ENCODE data around the gene STRN. TPM values are rescaled to one million over a fixed set of nuclear protein-coding genes. Genes with fewer than 3 reads are reported as not detected.

Gene STRN
- total RNA-seq, 1 donor from 2014 or later, result 24.7 TPM

DNA sequence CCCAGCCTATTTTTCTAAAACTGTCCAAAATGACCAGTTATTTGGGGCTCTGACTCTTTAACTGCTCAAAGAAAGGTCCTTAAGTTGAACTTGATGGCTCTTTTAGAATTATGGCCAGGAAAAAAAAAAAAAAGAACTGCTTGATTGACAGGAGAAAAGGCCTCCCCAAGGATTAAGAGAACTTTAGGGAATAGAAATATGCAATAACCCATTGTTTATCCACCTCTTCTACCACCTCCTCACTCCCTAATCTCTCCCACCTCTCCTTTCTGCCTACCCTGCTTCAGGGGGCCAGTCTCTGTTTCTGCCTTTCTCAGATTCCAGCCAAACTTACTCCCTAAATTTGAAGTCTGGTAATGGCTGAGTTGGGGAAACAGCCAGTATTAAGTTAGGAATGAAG, 5.7 kb upstream of the STRN start:
- Mint-ChIP-seq H3K36me3 (ENCODE audit: low read depth) (peaks cover under 1% of the 10 kb centered on the region), H3K27ac (no peak overlapping the region), H3K4me1 (peaks cover 11% of the 10 kb centered on the region), H3K27me3 (no peaks in the 10 kb centered on the region), H3K4me3 (no peak overlapping the region), H3K9me3 (no peaks in the 10 kb centered on the region)
- ATAC-seq (ENCODE audit: low read depth) (no peak), DNase-seq (no peak)
- intact Hi-C loops (cut with micrococcal nuclease), result no loop called here
- TF ChIP-seq, protein P1, sequence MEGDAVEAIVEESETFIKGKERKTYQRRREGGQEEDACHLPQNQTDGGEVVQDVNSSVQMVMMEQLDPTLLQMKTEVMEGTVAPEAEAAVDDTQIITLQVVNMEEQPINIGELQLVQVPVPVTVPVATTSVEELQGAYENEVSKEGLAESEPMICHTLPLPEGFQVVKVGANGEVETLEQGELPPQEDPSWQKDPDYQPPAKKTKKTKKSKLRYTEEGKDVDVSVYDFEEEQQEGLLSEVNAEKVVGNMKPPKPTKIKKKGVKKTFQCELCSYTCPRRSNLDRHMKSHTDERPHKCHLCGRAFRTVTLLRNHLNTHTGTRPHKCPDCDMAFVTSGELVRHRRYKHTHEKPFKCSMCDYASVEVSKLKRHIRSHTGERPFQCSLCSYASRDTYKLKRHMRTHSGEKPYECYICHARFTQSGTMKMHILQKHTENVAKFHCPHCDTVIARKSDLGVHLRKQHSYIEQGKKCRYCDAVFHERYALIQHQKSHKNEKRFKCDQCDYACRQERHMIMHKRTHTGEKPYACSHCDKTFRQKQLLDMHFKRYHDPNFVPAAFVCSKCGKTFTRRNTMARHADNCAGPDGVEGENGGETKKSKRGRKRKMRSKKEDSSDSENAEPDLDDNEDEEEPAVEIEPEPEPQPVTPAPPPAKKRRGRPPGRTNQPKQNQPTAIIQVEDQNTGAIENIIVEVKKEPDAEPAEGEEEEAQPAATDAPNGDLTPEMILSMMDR (IDR thresholded peaks at IDR 0.05), result no peak
- CTCF ChIA-PET, result no interaction called here
- POLR2A ChIA-PET, result no interaction called here

DNA sequence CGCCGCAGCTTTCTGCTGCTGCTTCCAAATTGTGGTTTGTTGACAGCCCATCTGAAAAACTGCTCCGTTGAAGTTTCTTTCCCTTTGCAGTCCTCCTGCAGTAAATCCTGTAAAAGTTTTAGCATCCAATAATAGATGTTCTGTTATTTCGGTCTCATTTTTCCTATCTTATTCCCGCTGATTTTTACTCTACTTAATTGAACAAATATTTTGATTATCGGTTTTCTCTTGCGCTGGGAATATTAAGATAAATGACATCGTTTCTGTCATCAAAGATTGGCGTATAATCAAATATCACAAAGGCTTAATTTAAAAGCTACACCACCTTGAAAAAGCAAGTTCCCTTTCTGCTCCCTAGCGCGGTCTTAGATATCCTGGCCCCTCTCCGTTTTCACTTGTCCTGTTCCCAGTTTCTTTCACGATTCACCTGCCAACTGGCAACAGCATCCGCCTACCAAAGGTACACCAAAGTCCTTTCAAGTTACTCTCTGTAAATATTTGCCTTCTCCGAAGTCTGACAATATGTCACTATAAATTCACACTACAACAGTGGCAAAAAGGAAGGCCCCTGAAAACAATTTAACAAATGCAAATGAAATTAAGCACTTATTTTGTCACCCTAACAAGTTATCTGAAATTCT, 1.0 kb upstream of the STRN start:
- ChIA-PET CTCF (no interaction called here), POLR2A (interaction anchor here (0.6 to 1.8 kb wide), 13 partner anchors 11 to 1784 kb away, joined by 3 to 17 read pairs (median 5); partner anchors contain the start of genes CEBPZ, EIF2AK2, GPATCH11 and HEATR5B)
- H3K36me3 Mint-ChIP-seq (ENCODE audit: low read depth), result peaks cover 7% of the 10 kb centered on the region
- DNase-seq (no peak), ATAC-seq (ENCODE audit: low read depth) (no peak)
- intact Hi-C loops (cut with micrococcal nuclease), result loop anchor here (2.0 to 5.0 kb wide), 3 partner anchors 370 to 957 kb away; partner anchors contain the start of genes FEZ2 and RMDN2
- no peaks in the 10 kb centered on the region for H3K27me3 Mint-ChIP-seq
- no peaks in the 10 kb centered on the region for H3K9me3 Mint-ChIP-seq
- H3K27ac Mint-ChIP-seq, result peak overlapping the region; percentile 99
- peak overlapping the region; percentile 97 for H3K4me3 Mint-ChIP-seq
- TF ChIP-seq, protein P1 (IDR thresholded peaks at IDR 0.05), result no peak
- H3K4me1 Mint-ChIP-seq, result peaks cover 39% of the 10 kb centered on the region

DNA sequence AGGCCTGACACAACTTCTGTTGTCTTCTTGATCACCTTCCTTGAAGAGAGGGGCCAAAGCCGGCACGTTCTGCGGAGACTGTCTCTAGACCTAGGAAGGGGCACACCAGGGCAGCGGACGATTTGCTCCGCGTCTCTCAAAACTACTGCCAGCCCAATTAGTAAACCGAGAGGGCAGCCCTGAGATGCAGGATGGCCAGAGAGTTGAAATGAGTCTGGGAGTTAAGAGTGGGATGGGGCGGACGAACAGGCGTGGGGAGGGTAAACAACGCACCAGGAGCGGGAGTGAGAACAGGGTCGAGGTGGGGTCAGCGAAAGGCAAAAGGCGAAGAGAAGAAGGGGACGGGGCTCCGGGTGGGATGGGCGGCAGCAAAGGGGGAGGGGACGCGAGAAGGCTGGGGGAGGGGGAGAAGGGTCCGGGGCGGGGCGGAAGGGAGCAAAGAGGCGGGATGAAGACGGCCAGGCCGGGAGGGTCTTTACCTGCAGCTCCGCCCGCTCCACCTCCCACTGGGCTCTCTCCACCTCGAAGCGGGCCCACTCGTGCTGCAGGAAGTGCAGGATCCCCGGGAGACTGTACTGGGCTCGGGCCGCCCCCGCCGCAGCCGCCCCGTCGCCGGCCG, 476 bp downstream of the STRN start:
- Mint-ChIP-seq H3K4me1 (peaks cover 48% of the 10 kb centered on the region), H3K27me3 (no peaks in the 10 kb centered on the region), H3K27ac (peak overlapping the region; percentile 88), H3K4me3 (peak overlapping the region; percentile 97), H3K36me3 (ENCODE audit: low read depth) (peaks cover 10% of the 10 kb centered on the region), H3K9me3 (no peaks in the 10 kb centered on the region)
- TF ChIP-seq, protein P1 (IDR thresholded peaks at IDR 0.05), result no peak
- intact Hi-C loops (cut with micrococcal nuclease), result loop anchor here (1.0 to 5.0 kb wide), 8 partner anchors 46 to 1567 kb away; partner anchors contain the start of genes ATL2, CEBPZOS, FEZ2 and GPATCH11
- ChIA-PET CTCF (no interaction called here), POLR2A (interaction anchor here (0.5 to 1.8 kb wide), 14 partner anchors 10 to 1785 kb away, joined by 3 to 17 read pairs (median 4); partner anchors contain the start of genes CEBPZ, GPATCH11, HEATR5B and NDUFAF7)
- DNase-seq, result peak; percentile 19
- peak; percentile 10 for ATAC-seq (ENCODE audit: low read depth)

DNA sequence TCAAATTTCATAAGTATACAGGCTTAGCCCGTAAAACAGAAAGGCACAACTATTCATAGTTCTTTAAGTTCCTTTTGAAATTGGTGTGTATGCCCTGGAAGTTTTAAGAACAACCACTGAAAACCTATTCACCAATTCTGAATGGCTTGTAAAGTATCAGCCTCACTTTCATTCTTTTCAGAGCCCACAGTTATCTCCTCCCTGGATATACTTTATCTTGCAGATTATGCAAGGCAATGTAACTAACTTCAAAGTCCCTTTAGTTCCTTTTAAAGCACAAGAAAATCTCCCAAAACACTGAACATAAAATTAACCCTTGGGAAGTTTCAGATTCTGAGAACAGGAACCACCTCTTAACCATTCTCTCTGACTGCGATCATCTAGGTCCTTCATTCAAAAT, 1.1 kb downstream of the STRN start:
- Mint-ChIP-seq H3K27ac (peak overlapping the region; percentile 88), H3K36me3 (ENCODE audit: low read depth) (peaks cover 10% of the 10 kb centered on the region), H3K4me3 (peak overlapping the region; percentile 97), H3K4me1 (peaks cover 49% of the 10 kb centered on the region), H3K9me3 (no peaks in the 10 kb centered on the region), H3K27me3 (no peaks in the 10 kb centered on the region)
- TF ChIP-seq, protein P1 (IDR thresholded peaks at IDR 0.05), result no peak
- ATAC-seq (ENCODE audit: low read depth) (no peak), DNase-seq (no peak)
- intact Hi-C loops (cut with micrococcal nuclease), result loop anchor here (5.0 kb wide), 2 partner anchors 368 to 427 kb away; partner anchors contain the start of gene FEZ2
- CTCF ChIA-PET, result no interaction called here
- POLR2A ChIA-PET, result no interaction called here

DNA sequence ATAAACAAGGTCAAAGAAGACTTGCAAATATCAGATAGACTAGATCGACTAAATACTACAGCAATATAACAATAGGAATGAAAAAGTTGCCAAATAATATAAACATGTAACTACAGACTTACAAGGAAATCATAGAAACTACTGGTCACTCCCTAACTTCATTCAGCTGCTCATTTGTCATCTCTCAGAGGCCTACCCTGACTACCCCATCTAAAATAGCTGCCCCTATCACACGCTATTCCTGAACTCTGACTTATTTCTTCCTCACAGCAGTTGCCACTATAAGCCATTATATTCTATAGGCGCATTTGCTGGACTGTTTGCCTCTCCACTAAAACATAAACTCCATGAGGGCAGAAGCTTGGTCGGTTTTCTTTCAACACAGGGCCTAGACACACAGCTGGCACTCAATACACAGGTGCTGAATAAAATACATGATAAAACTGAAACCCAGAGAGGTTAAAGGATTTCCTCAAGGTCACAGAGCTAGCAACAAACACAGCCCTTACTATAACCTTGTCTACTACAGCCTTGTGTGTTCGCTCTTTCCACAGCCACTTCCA, 1.8 kb downstream of the STRN start:
- ChIA-PET POLR2A (no interaction called here), CTCF (no interaction called here)
- TF ChIP-seq, protein P1 (IDR thresholded peaks at IDR 0.05), result no peak
- Mint-ChIP-seq H3K9me3 (no peaks in the 10 kb centered on the region), H3K36me3 (ENCODE audit: low read depth) (peaks cover 10% of the 10 kb centered on the region), H3K27me3 (no peaks in the 10 kb centered on the region), H3K27ac (peak overlapping the region; percentile 18), H3K4me1 (peaks cover 49% of the 10 kb centered on the region), H3K4me3 (peak overlapping the region; percentile 97)
- intact Hi-C loops (cut with micrococcal nuclease), result loop anchor here (5.0 kb wide), 2 partner anchors 367 to 428 kb away; partner anchors contain the start of gene FEZ2
- ATAC-seq (ENCODE audit: low read depth) (no peak), DNase-seq (no peak)

Data from activated B cell treated with CpG ODN at 0.5 μM for 24 hours (primary cell).